Muscle of arm (tissue), 12 donors: ENCODE data around the gene KCNMA1. TPM values are rescaled to one million over a fixed set of nuclear protein-coding genes. Genes with fewer than 3 reads are reported as not detected.

Experiments
- DNase-seq: peaks from one replicate; pipeline ENCODE4 v3.0.0-alpha.2; 2013
- polyA plus RNA-seq, 12 donors: library from polyadenylated mRNA; unstranded; fragments of 120-200 nt; gene quantifications; one replicate each; pipeline ENCODE4 v1.2.1, GENCODE V29; 2013; ENCODE audit not compliant: insufficient read length in 12 of 12

KCNMA1 gene
- polyA plus RNA-seq, 12 donors, result 12.3 to 20.1 (median 16.4) TPM; not detected in 1

DNA sequence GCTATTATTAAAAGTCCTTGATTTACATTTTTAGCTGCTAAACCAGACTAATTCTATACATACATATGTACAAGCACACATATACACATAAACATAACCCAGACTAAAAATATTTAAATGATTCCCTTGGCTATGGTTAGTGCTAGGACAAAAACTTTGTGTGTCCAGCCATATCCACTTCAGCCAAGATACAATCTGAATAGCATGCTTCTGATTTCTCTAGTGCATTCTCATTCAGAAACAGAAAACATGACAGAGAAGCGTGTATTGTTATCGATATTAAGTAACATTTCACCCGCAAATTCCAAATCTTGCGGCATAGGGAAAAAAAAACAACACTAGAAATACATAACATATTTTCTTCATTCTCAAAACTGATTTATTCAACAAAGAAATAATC, 569.3 kb downstream of the KCNMA1 start:
- no peak for DNase-seq

DNA sequence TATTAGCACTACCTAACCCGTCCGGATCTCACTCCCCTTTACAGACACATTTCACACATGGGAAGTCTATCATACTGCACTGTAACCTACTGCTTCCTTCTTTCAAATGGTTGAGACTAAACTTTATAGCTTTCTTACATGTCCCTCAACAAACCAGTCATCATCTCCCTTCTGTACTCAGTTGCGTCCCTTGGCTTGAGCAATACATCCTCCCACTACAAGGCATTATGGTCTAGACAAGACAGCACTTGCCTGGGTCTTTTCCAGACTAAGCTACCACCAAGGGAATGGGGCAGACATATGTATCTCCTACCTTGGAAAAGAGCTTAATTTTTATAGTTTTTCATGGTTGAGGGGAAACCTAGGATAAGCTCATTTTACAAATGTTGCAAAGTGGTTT, 575.2 kb downstream of the KCNMA1 start:
- DNase-seq, result no peak

DNA sequence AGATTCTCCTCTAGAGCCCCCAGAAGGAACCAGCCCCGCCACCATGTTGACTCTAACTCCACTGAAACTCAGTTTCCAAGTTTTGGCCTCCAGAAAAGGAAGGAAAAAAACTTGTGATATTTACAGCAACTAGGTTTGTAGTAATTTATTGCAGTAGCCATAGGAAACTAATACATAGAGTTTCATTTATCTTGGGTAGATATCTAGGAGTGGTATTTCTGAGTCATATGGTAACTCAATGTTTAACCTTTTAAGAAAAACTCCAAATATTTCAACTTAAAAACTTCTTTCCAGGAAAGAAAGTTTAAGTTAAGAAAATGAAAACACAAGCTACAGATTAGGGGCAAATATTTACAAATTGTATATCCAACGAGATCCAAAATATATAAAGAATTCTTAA, 576.7 kb downstream of the KCNMA1 start:
- no peak for DNase-seq

DNA sequence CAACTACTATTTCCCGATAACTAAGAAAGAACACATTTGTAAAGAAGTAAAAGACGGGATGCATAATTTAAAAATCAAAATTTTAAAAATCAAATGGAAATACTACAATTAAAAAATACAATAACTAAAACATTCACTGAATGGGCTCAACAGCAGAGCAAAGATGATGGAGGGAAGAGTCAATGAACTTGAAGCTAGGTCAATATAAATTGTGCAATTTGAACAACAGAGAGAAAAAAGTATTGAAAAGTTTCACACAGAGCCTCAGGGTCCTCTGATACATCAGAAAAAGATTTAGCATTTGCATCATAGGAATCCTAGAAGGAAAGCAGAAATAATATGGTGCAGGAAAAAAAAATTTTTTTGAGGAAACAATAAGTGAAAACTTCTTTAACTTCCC, 581.0 kb downstream of the KCNMA1 start:
- DNase-seq, result no peak

DNA sequence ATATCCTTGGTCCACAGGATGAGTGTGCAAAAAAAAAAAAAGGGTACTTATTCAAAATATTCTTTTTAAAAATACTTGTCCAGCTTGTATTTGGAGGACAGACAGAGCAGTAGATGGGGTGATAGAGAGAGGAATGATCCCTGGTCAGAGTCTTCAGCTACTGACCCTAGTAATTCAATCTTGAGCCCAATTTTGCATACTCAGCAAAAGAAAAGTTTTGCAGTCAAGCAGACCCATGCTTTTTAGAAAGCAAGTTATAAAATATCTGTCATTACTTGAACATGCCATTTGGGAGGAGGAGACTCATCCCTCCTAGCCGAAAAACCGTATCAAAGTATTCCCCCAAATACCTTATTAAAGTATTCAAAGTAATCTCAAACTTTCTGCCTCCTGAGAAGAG, 585.0 kb downstream of the KCNMA1 start:
- DNase-seq, result no peak

DNA sequence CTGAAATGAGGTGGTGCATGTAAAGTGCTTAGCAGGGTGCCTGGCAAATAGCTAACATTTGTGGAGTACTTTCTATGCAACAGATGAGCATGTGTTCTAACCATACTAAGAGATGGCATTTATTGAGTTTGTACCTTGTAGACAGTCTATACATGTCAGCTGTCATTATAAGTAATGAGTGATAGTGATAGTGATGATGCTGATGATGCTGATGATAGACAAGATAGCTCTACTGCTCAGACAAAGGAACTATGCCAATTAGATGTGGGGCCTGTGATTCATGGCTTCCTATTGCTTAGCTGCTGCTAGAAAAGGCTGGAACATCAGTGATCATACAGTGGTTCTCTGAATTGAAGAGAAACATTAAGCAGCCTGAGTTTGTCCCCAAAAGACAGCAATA, 585.8 kb downstream of the KCNMA1 start:
- no peak for DNase-seq

DNA sequence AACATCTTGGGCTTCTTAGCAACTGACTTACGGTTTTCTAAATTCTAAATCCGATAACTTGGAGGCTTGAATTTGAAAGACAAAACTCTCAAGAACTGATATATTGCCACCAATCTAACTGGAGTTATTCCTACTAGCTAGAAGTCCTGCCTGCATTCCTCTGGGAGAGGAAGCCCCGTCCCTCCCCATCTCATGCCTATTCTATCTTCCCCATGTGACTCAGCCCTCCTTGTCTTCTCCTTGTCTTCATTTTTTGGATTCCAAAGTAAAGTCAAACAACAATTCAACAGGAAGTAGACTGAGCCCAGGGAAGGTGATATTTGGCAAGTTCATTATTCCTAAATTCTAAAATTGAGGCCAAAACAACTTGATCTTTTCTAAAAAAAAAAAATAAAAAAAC, 587.7 kb downstream of the KCNMA1 start:
- DNase-seq, result no peak

DNA sequence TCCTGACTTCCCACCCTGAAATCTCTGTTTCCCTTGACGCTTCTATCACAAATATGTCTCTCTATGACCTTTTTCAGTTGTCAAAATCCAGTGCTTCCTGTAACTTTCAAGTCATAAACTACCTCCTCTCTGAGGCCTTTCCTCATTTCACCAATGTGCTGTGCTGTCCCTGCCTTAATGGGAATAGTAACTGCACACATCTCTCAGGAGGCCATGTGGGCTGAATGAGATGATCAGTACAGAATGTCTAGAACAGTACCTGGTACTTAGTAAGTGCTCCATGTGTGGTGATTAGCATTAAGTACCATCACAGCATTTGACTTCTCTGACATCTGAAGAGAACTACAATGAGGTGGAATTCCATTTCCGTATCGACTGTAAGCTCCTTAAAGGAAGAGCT, 588.5 kb downstream of the KCNMA1 start:
- no peak for DNase-seq

DNA sequence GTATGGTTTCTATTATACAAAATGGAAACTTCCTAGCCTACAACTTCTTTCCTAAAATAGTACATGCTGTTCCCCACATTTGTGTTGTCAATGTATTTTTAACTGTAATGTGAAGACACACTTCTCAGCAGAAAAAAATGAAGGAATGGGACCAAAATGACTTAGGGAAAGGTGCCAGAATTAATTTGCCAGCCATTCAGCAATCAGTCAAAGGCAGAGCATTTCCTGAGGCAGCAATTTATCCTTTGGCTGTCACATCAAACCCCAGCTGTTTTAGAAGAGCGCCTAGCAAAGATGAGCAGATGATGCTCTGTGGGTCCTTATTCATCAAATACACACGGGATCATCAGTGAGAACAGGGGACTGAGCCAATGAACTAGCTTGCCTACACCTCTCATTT, 592.5 kb downstream of the KCNMA1 start:
- DNase-seq, result no peak

DNA sequence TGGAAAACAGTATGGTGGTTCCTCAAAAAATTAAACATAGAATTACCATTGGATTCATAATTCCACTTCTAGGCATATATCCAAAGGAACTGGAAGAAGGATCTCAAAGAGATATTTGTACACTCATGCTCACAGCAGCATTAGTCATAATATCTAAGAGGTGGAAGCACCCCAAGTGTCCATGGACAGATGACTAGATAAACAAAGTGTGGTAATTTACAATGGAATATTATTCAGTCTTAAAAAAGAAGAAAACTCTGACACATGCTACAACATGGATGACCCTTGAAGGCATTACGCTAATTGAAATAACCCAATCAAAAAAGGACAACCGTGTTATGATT, 594.2 kb downstream of the KCNMA1 start:
- no peak for DNase-seq

DNA sequence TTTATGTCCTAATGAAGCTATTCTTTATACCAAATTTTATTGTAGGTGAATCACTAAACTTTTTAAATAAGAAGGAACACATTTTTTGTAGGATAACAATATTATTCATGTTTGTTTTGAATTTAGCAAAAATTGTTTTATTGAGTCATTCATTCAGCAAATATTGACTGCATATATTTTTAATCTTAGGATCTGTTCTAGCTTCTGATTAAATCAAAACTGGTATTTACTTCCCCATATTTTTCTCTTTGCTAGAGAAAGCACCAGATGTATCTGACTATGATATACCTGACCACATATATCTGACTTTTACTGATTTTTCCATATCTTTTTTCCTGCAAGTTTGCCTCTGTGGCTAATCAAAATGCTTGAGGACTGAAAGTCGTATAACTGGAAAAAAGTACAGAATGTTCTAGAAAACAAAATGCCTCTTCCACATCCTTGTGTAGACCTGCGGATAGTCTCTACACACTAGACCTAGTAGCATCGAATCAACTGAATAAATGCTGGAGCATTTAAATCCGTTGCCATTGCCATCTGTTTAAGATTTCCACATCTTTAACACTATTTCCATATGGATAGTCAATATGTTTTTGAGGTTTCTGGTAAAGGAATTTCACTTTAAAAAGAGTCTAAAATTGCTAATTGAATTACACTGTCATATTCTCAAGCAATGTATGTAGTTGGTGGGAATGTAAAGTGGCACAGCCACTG, 594.7 kb downstream of the KCNMA1 start:
- DNase-seq, result no peak

DNA sequence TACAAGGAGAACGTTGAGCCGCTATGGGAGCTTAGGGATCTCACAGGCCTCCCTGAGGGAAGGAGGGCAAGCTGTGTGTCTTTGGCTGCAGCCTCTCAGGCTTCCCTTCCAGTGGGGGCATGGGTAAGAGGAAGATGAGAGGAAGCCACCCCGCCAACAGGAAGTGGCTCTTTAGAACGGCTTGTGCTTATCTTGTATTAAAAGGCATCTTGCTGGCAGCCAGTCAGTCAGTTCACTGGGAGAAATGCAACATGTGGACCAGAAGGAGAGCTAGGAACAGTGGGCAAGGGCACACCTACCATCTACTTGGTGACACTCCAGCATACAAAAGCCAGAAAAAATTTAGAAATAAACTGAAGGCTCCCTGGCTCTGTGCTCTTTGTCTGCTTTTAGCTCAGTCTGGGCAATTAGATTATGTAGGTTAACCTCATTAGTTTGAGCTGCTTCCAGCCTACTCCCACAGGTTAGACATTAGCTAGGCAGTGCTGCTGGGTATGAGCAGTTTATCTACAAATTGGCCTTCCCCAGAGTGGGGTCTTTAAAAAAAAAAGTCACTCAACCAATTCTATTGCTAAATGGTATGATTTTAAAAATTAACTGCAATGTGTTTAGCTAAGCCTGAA, 595.9 kb downstream of the KCNMA1 start:
- DNase-seq, result no peak

DNA sequence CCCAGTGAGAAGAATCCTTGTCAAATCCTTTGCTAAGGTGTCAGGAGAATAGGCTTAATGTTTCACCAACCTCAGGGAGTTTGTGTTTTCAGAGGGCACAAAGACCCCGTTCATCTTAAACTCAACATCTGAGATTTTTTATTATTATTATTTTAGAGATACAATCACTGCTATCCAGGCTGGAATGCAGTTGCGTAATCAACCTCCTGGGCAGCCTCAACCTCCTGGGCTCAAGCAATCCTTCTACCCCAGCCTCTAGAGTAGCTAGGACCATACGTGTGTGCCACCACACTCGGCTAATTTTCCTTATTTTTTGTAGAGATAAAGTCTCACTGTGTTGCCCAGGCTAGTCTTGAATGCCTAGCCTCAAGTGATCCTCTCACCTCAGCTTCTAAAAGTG, 599.2 kb downstream of the KCNMA1 start:
- no peak for DNase-seq

DNA sequence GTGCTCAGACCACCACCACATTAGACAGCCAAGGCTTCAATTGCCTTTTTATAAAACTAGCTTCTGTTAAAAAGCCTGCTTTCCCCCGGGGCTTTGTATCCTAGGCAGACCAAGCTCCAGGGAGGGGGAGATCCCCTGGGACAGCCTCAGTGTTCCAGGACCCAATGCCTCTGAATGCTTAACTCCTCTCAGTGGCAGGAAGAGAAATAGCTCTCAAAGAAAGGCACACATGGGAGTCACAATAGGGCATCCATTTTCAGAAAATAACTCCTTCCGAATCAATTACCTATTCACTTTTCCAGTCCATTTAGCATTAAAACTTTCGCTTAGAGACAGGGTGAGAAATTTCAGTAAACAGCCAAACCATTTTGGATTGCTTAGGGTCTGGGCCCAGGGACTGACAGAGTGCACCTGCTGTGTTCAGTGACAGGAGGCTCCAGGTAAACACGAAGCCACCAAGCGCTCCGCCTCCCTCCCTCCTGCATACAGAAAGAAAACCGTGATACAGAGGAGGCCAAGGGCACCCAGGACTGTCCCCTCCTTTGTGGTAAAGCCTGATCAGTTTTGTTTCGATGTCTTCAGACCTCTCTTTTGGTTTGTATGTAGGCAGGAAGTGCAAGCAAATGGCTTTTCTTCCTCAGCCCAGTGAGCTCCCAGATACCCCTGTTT, 599.7 kb downstream of the KCNMA1 start:
- DNase-seq, result no peak

DNA sequence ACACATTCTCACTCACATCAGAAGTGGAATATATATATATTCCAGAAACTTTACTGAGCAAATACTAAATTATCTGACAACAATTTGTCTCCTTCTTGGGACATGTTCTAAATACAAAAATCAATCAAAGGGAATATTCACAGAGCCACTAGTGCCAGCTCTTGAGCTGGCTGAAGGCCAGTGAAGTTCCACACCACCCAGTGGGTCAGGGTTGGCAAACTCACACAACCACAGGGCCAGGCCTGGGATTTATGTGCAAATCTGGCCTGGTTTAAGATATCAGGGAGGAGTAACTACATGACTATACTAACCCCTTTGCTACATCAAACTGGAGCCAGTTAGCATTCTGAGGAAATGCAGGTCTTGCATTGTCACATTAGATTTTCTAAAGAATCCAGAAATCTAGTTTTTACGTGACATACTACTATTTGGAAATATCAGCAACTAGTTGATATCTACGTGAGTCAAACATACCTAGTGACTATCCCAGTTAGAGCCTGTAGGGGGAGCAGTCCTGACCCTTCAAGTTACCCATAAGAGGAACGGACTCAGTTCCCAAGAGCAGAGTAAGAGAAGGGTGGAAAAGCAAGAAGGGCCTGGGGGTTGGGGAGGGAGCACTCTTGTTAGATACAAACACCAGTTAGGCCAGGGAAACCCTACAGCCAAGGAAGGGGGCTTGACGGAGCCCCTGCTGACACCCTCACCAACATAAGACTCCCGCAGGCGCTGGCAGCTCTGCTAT, 600.4 kb downstream of the KCNMA1 start:
- no peak for DNase-seq

DNA sequence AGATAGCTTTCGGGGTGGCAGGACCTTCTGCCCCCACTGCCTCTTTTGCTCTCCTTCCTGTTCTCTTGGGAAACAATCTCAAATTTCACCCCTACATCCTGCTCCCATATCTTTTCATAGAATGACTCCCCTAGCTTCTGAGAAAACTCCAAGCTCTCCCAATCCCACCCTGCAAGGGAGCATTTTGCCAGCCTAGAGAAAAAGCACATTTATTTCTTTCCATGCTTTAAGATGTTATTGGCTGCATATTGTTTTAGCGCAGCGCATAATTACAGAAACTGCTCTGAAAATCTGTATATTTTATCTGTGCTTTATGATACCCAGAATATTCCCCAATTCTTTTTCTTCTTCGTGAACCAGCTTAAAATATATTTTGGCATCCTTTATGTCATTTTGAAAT, 601.3 kb downstream of the KCNMA1 start:
- no peak for DNase-seq

DNA sequence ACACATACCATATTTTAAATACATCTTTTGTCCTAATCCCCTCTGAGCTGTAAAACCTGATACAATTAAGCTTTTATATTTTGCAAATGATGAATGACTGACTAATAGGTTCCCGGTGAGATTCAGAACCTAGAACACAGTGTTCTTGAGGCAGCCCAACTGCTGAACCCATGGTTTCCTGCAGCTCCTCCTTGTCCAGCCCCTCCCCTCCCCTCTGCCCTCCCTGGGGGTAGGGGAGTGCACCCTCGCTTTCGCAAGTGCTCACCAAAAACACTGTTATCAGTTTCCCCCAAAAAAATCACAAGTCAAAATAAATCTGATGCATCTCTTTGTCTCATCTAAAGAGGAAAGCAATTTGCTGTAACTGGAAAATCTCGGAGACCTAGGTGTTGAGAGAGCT, 602.8 kb downstream of the KCNMA1 start:
- no peak for DNase-seq

DNA sequence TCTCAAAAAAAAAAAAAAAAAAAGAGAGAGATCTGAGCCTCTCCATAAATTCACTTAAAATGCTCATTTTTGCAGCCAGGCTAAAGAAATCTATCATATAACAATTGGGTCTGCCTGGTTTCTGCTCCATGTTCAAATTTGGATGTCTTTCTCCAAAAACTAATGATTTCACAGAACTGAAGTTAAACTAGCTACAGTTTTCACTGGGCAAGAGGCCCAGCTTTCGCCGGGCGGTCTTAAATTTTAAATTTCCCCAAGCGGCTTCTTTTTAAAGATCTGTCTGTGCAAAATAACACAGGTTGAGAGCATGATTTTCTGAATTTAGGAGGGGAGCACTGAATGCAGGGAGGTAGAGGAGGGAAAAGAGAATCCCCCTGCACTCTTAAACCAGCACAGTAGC, 603.4 kb downstream of the KCNMA1 start:
- DNase-seq, result peak; percentile 81

DNA sequence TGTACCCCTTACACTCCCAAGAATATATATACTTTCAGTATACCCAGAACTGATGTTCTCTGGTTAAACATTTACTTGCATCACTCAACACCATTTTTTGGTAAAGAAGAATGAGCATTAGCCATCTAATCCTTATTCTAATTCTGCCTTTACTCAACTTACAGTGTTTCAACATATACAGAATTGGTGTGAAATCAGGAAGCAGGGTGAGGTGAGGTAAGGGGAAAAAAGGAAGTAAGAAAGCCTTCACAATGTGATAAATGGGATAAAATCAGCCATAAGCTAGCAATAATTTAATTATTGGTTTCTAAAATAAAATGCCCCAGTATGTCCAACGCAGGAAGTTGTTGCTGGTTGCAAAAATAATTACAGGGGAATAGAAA, 605.4 kb downstream of the KCNMA1 start:
- no peak for DNase-seq

DNA sequence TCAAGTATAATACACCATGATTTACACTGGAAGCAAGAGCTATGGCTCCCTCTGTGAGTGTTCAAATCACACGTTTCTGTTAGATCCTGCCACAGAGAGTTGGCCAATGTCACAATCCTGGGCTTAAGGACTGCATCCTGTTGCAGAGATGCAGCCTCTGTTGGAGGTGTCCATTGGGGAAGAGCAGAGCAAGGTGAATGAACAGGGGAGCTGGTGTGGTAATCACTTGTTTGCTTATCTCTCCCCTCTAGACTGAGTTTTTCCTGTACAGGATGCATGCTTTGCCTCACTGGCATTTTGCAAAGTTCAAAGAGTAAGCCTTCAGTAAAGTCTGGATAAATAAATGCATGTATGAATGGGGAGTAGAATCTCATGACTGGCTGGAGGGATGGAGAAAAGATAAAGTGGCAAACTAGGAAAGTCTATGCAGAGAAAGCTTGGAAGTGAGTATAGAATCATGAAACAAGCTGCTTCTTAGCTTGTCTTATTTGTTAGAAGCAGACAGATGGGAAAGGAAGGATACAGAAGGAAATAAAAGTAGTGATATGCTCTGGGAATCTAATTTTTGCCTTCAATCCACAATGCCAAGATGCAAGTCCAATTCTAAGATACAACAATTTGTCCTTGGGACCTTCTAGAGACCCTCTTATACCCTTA, 605.9 kb downstream of the KCNMA1 start:
- no peak for DNase-seq

DNA sequence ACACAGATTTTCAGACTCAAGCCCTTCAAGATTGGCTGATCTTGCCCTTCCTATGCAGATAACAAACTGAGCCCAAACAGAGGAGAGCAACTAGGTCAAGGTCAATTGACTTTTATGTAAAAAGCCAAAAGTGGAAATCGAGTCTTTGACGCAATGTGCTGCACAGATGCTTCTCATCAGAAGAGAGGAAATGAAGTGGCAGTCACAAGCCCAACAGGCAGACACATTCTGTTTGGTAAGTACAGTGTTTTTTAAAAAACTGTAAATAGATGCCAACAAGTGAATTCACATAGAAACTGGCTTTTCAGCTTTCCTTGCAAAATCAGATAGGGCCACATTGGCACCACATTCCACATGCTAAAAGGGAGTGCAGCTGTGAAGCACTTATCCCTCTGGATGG, 606.6 kb downstream of the KCNMA1 start:
- DNase-seq, result no peak
